ENCODE measurements around the gene PFDN1. TPM values are rescaled to one million over a fixed set of nuclear protein-coding genes. Genes with fewer than 3 reads are reported as not detected.
A peak's percentile ranks its signal among the peaks of the same experiment; 100 is the strongest.

Gene PFDN1
- total and polyA plus RNA-seq, 5 experiments from 2014 or later = 24.8 to 132 (median 120) TPM

GRCh38 chr5:140324617-140325241 lies 21.8 kb upstream of the PFDN1 start:
- DNase-seq = no peak
- Mint-ChIP-seq H3K36me3 (no peaks in the 10 kb centered on the region), H3K27me3 (peaks cover 0 to 4% (median 0%) of the 10 kb centered on the region in 5 donors), H3K4me3 (no peak overlapping the region), H3K4me1 (peaks cover 0 to 7% (median 2%) of the 10 kb centered on the region in 4 donors), H3K27ac (no peak overlapping the region), H3K9me3 (no peaks in the 10 kb centered on the region)
- ATAC-seq = no peak
- POLR2A ChIA-PET = no interaction called here

- Mint-ChIP-seq H3K36me3 (no peaks in the 10 kb centered on the region), H3K27me3 (peaks cover 0 to 4% (median 0%) of the 10 kb centered on the region in 5 donors), H3K9me3 (no peaks in the 10 kb centered on the region), H3K27ac (no peak overlapping the region), H3K4me1 (peaks cover 0 to 10% (median 2%) of the 10 kb centered on the region in 4 donors), H3K4me3 (no peak overlapping the region)
- ATAC-seq (no peak), DNase-seq (no peak)
- POLR2A ChIA-PET = no interaction called here
Measured at GRCh38 chr5:140324041-140324600, 21.2 kb upstream of the PFDN1 start.

- no peak for DNase-seq
Measured at GRCh38 chr5:140322751-140323731, 20.1 kb upstream of the PFDN1 start.

GRCh38 chr5:140321796-140322195 lies 18.9 kb upstream of the PFDN1 start:
- no peaks in the 10 kb centered on the region for H3K36me3 Mint-ChIP-seq
- ATAC-seq (no peak), DNase-seq (no peak)
- H3K9me3 Mint-ChIP-seq = no peaks in the 10 kb centered on the region
- POLR2A ChIA-PET = no interaction called here
- peaks cover 0 to 10% (median 2%) of the 10 kb centered on the region in 4 donors for H3K4me1 Mint-ChIP-seq
- no peak overlapping the region for H3K27ac Mint-ChIP-seq
- peaks cover 0 to 4% (median 0%) of the 10 kb centered on the region in 5 donors for H3K27me3 Mint-ChIP-seq
- peak overlapping the region in 1 of 10 donors; percentile 3 for H3K4me3 Mint-ChIP-seq

More at GRCh38 chr5:140322751-140323731, 20.1 kb upstream of the PFDN1 start:
- Mint-ChIP-seq H3K36me3 (no peaks in the 10 kb centered on the region), H3K27ac (no peak overlapping the region), H3K27me3 (peaks cover 0 to 4% (median 0%) of the 10 kb centered on the region in 5 donors), H3K4me1 (peaks cover 0 to 10% (median 2%) of the 10 kb centered on the region in 4 donors), H3K4me3 (no peak overlapping the region), H3K9me3 (no peaks in the 10 kb centered on the region)
- POLR2A ChIA-PET = no interaction called here
- ATAC-seq = no peak

- H3K36me3 Mint-ChIP-seq = no peaks in the 10 kb centered on the region
- peaks cover 0 to 10% (median 2%) of the 10 kb centered on the region in 4 donors for H3K4me1 Mint-ChIP-seq
- H3K27me3 Mint-ChIP-seq = peaks cover 0 to 4% (median 0%) of the 10 kb centered on the region in 5 donors
- H3K4me3 Mint-ChIP-seq = no peak overlapping the region
- POLR2A ChIA-PET = interaction anchor here (1.0 kb wide), 1 partner anchor 32 kb away, joined by 4 read pairs; no protein-coding TSS in a partner anchor
- DNase-seq = no peak
- H3K27ac Mint-ChIP-seq = no peak overlapping the region
- no peaks in the 10 kb centered on the region for H3K9me3 Mint-ChIP-seq
- no peak for ATAC-seq
Measured at GRCh38 chr5:140319833-140320232, 16.9 kb upstream of the PFDN1 start.

GRCh38 chr5:140318792-140319191 lies 15.9 kb upstream of the PFDN1 start:
- no peak for DNase-seq
- POLR2A ChIA-PET = no interaction called here
- H3K9me3 Mint-ChIP-seq = no peaks in the 10 kb centered on the region

GRCh38 chr5:140317859-140318258 lies 15.0 kb upstream of the PFDN1 start:
- H3K27me3 Mint-ChIP-seq = peaks cover 0 to 4% (median 0%) of the 10 kb centered on the region in 5 donors
- no peak overlapping the region for H3K4me3 Mint-ChIP-seq
- H3K27ac Mint-ChIP-seq = no peak overlapping the region
- ATAC-seq (no peak), DNase-seq (no peak)
- no peaks in the 10 kb centered on the region for H3K9me3 Mint-ChIP-seq
- POLR2A ChIA-PET = no interaction called here
- peaks cover 0 to 10% (median 1%) of the 10 kb centered on the region in 4 donors for H3K4me1 Mint-ChIP-seq
- H3K36me3 Mint-ChIP-seq = no peaks in the 10 kb centered on the region

More at GRCh38 chr5:140318792-140319191, 15.9 kb upstream of the PFDN1 start:
- Mint-ChIP-seq H3K36me3 (no peaks in the 10 kb centered on the region), H3K4me3 (no peak overlapping the region), H3K27ac (no peak overlapping the region), H3K4me1 (peaks cover 0 to 10% (median 1%) of the 10 kb centered on the region in 4 donors), H3K27me3 (peaks cover 0 to 4% (median 0%) of the 10 kb centered on the region in 5 donors)
- no peak for ATAC-seq

GRCh38 chr5:140312791-140313189 lies 9.9 kb upstream of the PFDN1 start:
- H3K36me3 Mint-ChIP-seq = no peaks in the 10 kb centered on the region
- peaks cover 2 to 21% (median 11%) of the 10 kb centered on the region in 5 donors for H3K27me3 Mint-ChIP-seq
- ATAC-seq (no peak), DNase-seq (no peak)
- H3K27ac Mint-ChIP-seq = peak overlapping the region in 1 of 10 donors; percentile 4
- POLR2A ChIA-PET = no interaction called here
- no peak overlapping the region for H3K4me3 Mint-ChIP-seq
- H3K9me3 Mint-ChIP-seq = no peaks in the 10 kb centered on the region
- no peaks in the 10 kb centered on the region for H3K4me1 Mint-ChIP-seq

GRCh38 chr5:140312067-140312790 lies 9.3 kb upstream of the PFDN1 start:
- H3K9me3 Mint-ChIP-seq = no peaks in the 10 kb centered on the region

GRCh38 chr5:140311011-140311467 lies 8.1 kb upstream of the PFDN1 start:
- DNase-seq = no peak
- H3K4me1 Mint-ChIP-seq = no peaks in the 10 kb centered on the region
- peaks cover 6 to 21% (median 12%) of the 10 kb centered on the region in 5 donors for H3K27me3 Mint-ChIP-seq
- no peak overlapping the region for H3K27ac Mint-ChIP-seq
- POLR2A ChIA-PET = no interaction called here
- no peak for ATAC-seq
- no peaks in the 10 kb centered on the region for H3K36me3 Mint-ChIP-seq
- H3K9me3 Mint-ChIP-seq = no peaks in the 10 kb centered on the region
- H3K4me3 Mint-ChIP-seq = no peak overlapping the region

More at GRCh38 chr5:140312067-140312790, 9.3 kb upstream of the PFDN1 start:
- Mint-ChIP-seq H3K36me3 (no peaks in the 10 kb centered on the region), H3K4me3 (no peak overlapping the region), H3K27ac (no peak overlapping the region), H3K4me1 (no peaks in the 10 kb centered on the region), H3K27me3 (peaks cover 2 to 21% (median 11%) of the 10 kb centered on the region in 5 donors)
- POLR2A ChIA-PET = no interaction called here
- DNase-seq (no peak), ATAC-seq (no peak)

GRCh38 chr5:140310434-140310833 lies 7.5 kb upstream of the PFDN1 start:
- no peak for DNase-seq
- POLR2A ChIA-PET = no interaction called here
- no peak for ATAC-seq
- Mint-ChIP-seq H3K36me3 (no peaks in the 10 kb centered on the region), H3K4me1 (no peaks in the 10 kb centered on the region), H3K9me3 (no peaks in the 10 kb centered on the region), H3K27me3 (peaks cover 7 to 21% (median 12%) of the 10 kb centered on the region in 5 donors), H3K27ac (no peak overlapping the region), H3K4me3 (no peak overlapping the region)

GRCh38 chr5:140309706-140310249 lies 6.9 kb upstream of the PFDN1 start:
- Mint-ChIP-seq H3K27ac (no peak overlapping the region), H3K36me3 (no peaks in the 10 kb centered on the region), H3K27me3 (peaks cover 7 to 21% (median 12%) of the 10 kb centered on the region in 5 donors), H3K4me3 (no peak overlapping the region), H3K4me1 (no peaks in the 10 kb centered on the region), H3K9me3 (no peaks in the 10 kb centered on the region)
- DNase-seq (no peak), ATAC-seq (no peak)
- POLR2A ChIA-PET = no interaction called here
